Neural cell (in vitro differentiated cells): ENCODE measurements around the gene PLEKHG7. TPM values are rescaled to one million over a fixed set of nuclear protein-coding genes. Genes with fewer than 3 reads are reported as not detected.

Experiments
- H2AFZ ChIP-seq: fragments of 200-600, 300-800 bp; sonication (generic), shearing (Covaris generic); 2 replicates; pipeline ENCODE4 v1.6.0; 2014; ENCODE audit warnings: low read depth, mild to moderate bottlenecking, antibody characterized with exemption, low read length, moderate library complexity
- H3F3A ChIP-seq: fragments of 200-600 bp; shearing (Covaris generic); 2 replicates; pipeline ENCODE4 v1.6.1; 2016; ENCODE audit warnings: mild to moderate bottlenecking, moderate library complexity, mixed read lengths, antibody characterized with exemption, low read length; ENCODE audit not compliant: insufficient read depth, poor library complexity, severe bottlenecking
- H3K27ac ChIP-seq: fragments of 200-600, 300-800 bp; sonication (generic), shearing (Covaris generic); 2 replicates; pipeline ENCODE4 v1.5.1; 2014; ENCODE audit warnings: mild to moderate bottlenecking, low read length, moderate library complexity
- H3K27me3 ChIP-seq: fragments of 300-800, 200-600 bp; sonication (generic), shearing (Covaris generic); 2 replicates; pipeline ENCODE4 v1.6.0; 2014; ENCODE audit warnings: mild to moderate bottlenecking, low read depth, low read length, moderate library complexity; ENCODE audit not compliant: insufficient read depth
- H3K36me3 ChIP-seq: fragments of 300-800, 200-600 bp; sonication (generic), shearing (Covaris generic); 2 replicates; pipeline ENCODE4 v1.5.1; 2014; ENCODE audit warnings: mild to moderate bottlenecking, antibody characterized with exemption, low read length, moderate library complexity; ENCODE audit not compliant: insufficient read depth
- H3K4me2 ChIP-seq: fragments of 300-800, 200-600 bp; sonication (generic), shearing (Covaris generic); 2 replicates; pipeline ENCODE4 v1.6.0; 2014; ENCODE audit warnings: mild to moderate bottlenecking, low read length
- H3K4me3 ChIP-seq: fragments of 300-800, 200-600 bp; sonication (generic), shearing (Covaris generic); 2 replicates; pipeline ENCODE4 v1.5.1; 2014; ENCODE audit warnings: mild to moderate bottlenecking, low read length, moderate library complexity
- H3K79me2 ChIP-seq: fragments of 200-600 bp; shearing (Covaris generic); replicated peaks from 2 replicates; pipeline ENCODE4 v1.6.0; 2014; ENCODE audit warnings: mild to moderate bottlenecking, low read length, moderate library complexity; ENCODE audit not compliant: insufficient read depth
- H3K9ac ChIP-seq: fragments of 300-800, 200-600 bp; sonication (generic), shearing (Covaris generic); 2 replicates; pipeline ENCODE4 v1.6.1; 2016; ENCODE audit warnings: mild to moderate bottlenecking, low read length, mixed read lengths
- H3K9me2 ChIP-seq: fragments of 200-600 bp; shearing (Covaris generic); 2 replicates; pipeline ENCODE4 v1.6.1; 2016; ENCODE audit warnings: mild to moderate bottlenecking, low read length, mixed read lengths; ENCODE audit not compliant: insufficient read depth
- H3K9me3 ChIP-seq: fragments of 200-600, 300-800 bp; sonication (generic), shearing (Covaris generic); 2 replicates; pipeline ENCODE4 v1.6.1; 2016; ENCODE audit warnings: mild to moderate bottlenecking, mixed run types, low read length, moderate library complexity, mixed read lengths
- H4K20me1 ChIP-seq: fragments of 200-600 bp; shearing (Covaris generic); 2 replicates; pipeline ENCODE4 v1.6.1; 2016; ENCODE audit warnings: mild to moderate bottlenecking, mixed run types; ENCODE audit not compliant: insufficient read depth
- EP300 ChIP-seq: fragments of 450-650 bp; conservative IDR thresholded peaks from 2 replicates; pipeline ENCODE4 v1.6.1; 2014; ENCODE audit warnings: antibody characterized with exemption, mild to moderate bottlenecking, moderate library complexity; ENCODE audit not compliant: poor library complexity, severe bottlenecking
- EZH2 ChIP-seq: fragments of 200-600, 300-800 bp; shearing (Covaris generic), sonication (generic); IDR thresholded peaks from 2 replicates; pipeline ENCODE4 v1.6.1; 2014; ENCODE audit warnings: antibody characterized with exemption, low read length, borderline replicate concordance, mild to moderate bottlenecking; ENCODE audit not compliant: insufficient read depth, poor library complexity, severe bottlenecking
- MXI1 ChIP-seq: fragments of 450-650 bp; conservative IDR thresholded peaks from 2 replicates; pipeline ENCODE4 v1.6.1; 2014; ENCODE audit warnings: antibody characterized with exemption, mild to moderate bottlenecking; ENCODE audit not compliant: poor library complexity, severe bottlenecking
- POLR2AphosphoS5 ChIP-seq: IDR thresholded peaks from 2 replicates; pipeline ENCODE4 v1.6.1; 2012
- RAD21 ChIP-seq: fragments of 450-650 bp; conservative IDR thresholded peaks from 2 replicates; pipeline ENCODE4 v1.6.1; 2014; ENCODE audit warnings: antibody characterized with exemption, mild to moderate bottlenecking, moderate library complexity
- SMC3 ChIP-seq: fragments of 450-650 bp; conservative IDR thresholded peaks from 2 replicates; pipeline ENCODE4 v1.6.1; 2014; ENCODE audit warnings: antibody characterized with exemption, mild to moderate bottlenecking, moderate library complexity; ENCODE audit not compliant: poor library complexity
- TAF1 ChIP-seq: IDR thresholded peaks from 2 replicates; pipeline ENCODE4 v1.6.1; 2012; ENCODE audit warnings: low read depth
- polyA plus RNA-seq: library from polyadenylated mRNA; depleted of rRNA; stranded (reverse); fragments of >200 nt; gene quantifications from 2 replicates; pipeline ENCODE4 v1.2.3, GENCODE V29; 2014
- TF ChIP-seq, protein P1 (sequence below): fragments of 450-650 bp; IDR thresholded peaks from 2 replicates; pipeline ENCODE4 v1.5.1; 2014; ENCODE audit warnings: antibody characterized with exemption, mild to moderate bottlenecking, moderate library complexity; ENCODE audit not compliant: poor library complexity, severe bottlenecking
- TF ChIP-seq, protein P2 (sequence below): IDR thresholded peaks from 2 replicates; pipeline ENCODE4 v1.6.1; 2012; ENCODE audit warnings: borderline replicate concordance

PLEKHG7 gene
- polyA plus RNA-seq, 1 donor from 2014 or later = not detected

DNA sequence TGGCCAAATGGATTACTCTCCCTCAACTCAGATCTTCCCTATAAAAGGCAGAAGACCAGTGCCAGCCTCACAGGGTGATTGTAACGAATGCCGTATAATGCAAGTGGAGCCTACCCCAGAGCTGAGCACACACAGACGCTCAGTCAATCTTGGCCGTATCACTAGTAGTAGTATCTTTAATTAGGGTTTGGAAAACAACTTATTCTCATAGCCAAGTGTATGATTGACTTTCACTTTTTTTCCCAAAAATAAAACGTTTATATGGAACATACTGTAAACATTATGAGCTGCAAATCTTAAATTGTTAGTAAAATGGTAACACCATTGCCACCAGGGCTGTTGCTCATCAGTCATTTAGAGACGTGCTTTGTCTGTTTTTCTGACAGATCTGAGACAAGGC lies 30.4 kb downstream of the PLEKHG7 start:
- H3K9me2 ChIP-seq = no peaks in the 10 kb centered on the region
- H2AFZ ChIP-seq = no peak overlapping the region
- no peaks in the 10 kb centered on the region for H3F3A ChIP-seq
- H3K9me3 ChIP-seq = no peaks in the 10 kb centered on the region
- no peaks in the 10 kb centered on the region for H3K27me3 ChIP-seq
- H3K79me2 ChIP-seq = no peaks in the 10 kb centered on the region
- H4K20me1 ChIP-seq = no peaks in the 10 kb centered on the region
- no peak overlapping the region for H3K4me3 ChIP-seq
- H3K9ac ChIP-seq = no peak overlapping the region
- H3K36me3 ChIP-seq = no peaks in the 10 kb centered on the region
- H3K4me2 ChIP-seq = no peak overlapping the region
- TF ChIP-seq TAF1 = no peak
- no peak for TF ChIP-seq EZH2
- TF ChIP-seq EP300 = no peak
- no peak for TF ChIP-seq MXI1
- no peak for TF ChIP-seq POLR2AphosphoS5
- no peak for TF ChIP-seq SMC3
- TF ChIP-seq, protein P1, sequence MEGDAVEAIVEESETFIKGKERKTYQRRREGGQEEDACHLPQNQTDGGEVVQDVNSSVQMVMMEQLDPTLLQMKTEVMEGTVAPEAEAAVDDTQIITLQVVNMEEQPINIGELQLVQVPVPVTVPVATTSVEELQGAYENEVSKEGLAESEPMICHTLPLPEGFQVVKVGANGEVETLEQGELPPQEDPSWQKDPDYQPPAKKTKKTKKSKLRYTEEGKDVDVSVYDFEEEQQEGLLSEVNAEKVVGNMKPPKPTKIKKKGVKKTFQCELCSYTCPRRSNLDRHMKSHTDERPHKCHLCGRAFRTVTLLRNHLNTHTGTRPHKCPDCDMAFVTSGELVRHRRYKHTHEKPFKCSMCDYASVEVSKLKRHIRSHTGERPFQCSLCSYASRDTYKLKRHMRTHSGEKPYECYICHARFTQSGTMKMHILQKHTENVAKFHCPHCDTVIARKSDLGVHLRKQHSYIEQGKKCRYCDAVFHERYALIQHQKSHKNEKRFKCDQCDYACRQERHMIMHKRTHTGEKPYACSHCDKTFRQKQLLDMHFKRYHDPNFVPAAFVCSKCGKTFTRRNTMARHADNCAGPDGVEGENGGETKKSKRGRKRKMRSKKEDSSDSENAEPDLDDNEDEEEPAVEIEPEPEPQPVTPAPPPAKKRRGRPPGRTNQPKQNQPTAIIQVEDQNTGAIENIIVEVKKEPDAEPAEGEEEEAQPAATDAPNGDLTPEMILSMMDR = no peak
- TF ChIP-seq, protein P2, sequence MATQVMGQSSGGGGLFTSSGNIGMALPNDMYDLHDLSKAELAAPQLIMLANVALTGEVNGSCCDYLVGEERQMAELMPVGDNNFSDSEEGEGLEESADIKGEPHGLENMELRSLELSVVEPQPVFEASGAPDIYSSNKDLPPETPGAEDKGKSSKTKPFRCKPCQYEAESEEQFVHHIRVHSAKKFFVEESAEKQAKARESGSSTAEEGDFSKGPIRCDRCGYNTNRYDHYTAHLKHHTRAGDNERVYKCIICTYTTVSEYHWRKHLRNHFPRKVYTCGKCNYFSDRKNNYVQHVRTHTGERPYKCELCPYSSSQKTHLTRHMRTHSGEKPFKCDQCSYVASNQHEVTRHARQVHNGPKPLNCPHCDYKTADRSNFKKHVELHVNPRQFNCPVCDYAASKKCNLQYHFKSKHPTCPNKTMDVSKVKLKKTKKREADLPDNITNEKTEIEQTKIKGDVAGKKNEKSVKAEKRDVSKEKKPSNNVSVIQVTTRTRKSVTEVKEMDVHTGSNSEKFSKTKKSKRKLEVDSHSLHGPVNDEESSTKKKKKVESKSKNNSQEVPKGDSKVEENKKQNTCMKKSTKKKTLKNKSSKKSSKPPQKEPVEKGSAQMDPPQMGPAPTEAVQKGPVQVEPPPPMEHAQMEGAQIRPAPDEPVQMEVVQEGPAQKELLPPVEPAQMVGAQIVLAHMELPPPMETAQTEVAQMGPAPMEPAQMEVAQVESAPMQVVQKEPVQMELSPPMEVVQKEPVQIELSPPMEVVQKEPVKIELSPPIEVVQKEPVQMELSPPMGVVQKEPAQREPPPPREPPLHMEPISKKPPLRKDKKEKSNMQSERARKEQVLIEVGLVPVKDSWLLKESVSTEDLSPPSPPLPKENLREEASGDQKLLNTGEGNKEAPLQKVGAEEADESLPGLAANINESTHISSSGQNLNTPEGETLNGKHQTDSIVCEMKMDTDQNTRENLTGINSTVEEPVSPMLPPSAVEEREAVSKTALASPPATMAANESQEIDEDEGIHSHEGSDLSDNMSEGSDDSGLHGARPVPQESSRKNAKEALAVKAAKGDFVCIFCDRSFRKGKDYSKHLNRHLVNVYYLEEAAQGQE = no peak
- TF ChIP-seq RAD21 = no peak
- no peak overlapping the region for H3K27ac ChIP-seq

DNA sequence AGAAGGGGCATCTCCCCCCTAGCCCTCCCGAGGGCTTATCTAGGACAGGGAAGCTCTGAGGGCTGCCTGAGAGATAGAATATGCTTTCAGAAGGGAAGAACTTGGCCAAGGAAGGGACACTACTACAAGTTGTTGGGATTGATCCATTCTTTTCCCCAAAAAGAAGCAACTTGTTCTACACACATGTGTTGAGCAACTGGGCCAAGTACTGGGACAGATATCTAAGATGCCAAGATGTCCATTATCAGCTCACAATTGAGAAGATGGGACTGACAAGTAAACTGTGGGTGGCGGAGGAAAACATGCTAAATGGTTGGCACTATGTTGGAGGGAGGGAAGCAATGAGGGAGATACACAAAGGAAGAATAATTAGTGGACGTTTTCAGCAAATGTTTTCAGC lies 30.9 kb downstream of the PLEKHG7 start:
- Histone ChIP-seq H4K20me1 (no peaks in the 10 kb centered on the region), H3K4me3 (no peak overlapping the region)

More for the DNA sequence above, 30.9 kb downstream of the PLEKHG7 start:
- TF ChIP-seq POLR2AphosphoS5 (no peak), SMC3 (no peak), TAF1 (no peak), RAD21 (no peak), MXI1 (no peak), EZH2 (no peak), EP300 (no peak)
- TF ChIP-seq, protein P1 = no peak
- TF ChIP-seq, protein P2 = no peak
- no peaks in the 10 kb centered on the region for H3K9me3 ChIP-seq
- no peak overlapping the region for H3K27ac ChIP-seq
- H3F3A ChIP-seq = no peaks in the 10 kb centered on the region
- no peak overlapping the region for H2AFZ ChIP-seq
- H3K27me3 ChIP-seq = no peaks in the 10 kb centered on the region
- no peak overlapping the region for H3K9ac ChIP-seq
- H3K4me2 ChIP-seq = no peak overlapping the region
- no peaks in the 10 kb centered on the region for H3K9me2 ChIP-seq
- no peaks in the 10 kb centered on the region for H3K79me2 ChIP-seq
- no peaks in the 10 kb centered on the region for H3K36me3 ChIP-seq
